D721Med (cell line): ENCODE measurements around the gene OOSP4A.
"Not testable (repeated sequence)": the region's sequence is repeated elsewhere in the genome, so short reads cannot be mapped to it uniquely, and the experiment has no call there.

Experiments
- DNase-seq: peaks from one replicate; pipeline ENCODE4 v3.0.0; 2011; ENCODE audit warnings: low spot score; ENCODE audit not compliant: insufficient read length
- FAIRE-seq: peaks from 2 replicates; lab custom pipeline; 2011; peaks lifted over from hg19 to GRCh38; lab: Jason Lieb, UNC
- TF ChIP-seq, protein P1 (sequence below): IDR thresholded peaks from 2 replicates; pipeline ENCODE4 v1.5.1; 2012; ENCODE audit warnings: mild to moderate bottlenecking, control low read depth; ENCODE audit not compliant: insufficient read depth; ENCODE audit errors: missing control alignments

The OOSP4A gene

DNA sequence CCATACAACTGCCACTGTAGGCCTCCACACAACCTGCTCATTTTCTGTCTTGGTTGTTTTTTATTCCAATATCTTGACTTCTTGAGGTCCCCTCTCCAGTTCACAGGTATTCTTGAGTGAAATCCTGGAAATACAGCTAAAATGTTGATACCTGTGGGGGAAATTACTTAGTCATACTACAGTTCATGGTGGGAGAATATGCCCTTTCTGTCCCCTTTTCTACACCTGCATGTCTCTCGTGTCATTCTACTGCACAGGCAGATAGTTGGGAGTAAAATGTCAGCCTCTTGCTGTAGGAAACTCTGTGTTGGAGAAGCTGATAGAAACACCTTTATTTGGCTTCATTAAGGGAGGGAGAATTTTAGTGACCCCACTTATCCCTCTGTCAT lies 4.6 kb downstream of the OOSP4A start:
- FAIRE-seq (no peak), DNase-seq (no peak)
- TF ChIP-seq, protein P1, sequence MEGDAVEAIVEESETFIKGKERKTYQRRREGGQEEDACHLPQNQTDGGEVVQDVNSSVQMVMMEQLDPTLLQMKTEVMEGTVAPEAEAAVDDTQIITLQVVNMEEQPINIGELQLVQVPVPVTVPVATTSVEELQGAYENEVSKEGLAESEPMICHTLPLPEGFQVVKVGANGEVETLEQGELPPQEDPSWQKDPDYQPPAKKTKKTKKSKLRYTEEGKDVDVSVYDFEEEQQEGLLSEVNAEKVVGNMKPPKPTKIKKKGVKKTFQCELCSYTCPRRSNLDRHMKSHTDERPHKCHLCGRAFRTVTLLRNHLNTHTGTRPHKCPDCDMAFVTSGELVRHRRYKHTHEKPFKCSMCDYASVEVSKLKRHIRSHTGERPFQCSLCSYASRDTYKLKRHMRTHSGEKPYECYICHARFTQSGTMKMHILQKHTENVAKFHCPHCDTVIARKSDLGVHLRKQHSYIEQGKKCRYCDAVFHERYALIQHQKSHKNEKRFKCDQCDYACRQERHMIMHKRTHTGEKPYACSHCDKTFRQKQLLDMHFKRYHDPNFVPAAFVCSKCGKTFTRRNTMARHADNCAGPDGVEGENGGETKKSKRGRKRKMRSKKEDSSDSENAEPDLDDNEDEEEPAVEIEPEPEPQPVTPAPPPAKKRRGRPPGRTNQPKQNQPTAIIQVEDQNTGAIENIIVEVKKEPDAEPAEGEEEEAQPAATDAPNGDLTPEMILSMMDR = no peak

GRCh38 chr11:59973097-59973496 lies 9.3 kb downstream of the OOSP4A start:
- TF ChIP-seq, protein P1 = no peak
- no peak for FAIRE-seq
- DNase-seq = no peak

GRCh38 chr11:59981106-59981770 lies 17.4 kb downstream of the OOSP4A start:
- DNase-seq (no peak), FAIRE-seq (no peak)
- TF ChIP-seq, protein P1 = no peak

DNA sequence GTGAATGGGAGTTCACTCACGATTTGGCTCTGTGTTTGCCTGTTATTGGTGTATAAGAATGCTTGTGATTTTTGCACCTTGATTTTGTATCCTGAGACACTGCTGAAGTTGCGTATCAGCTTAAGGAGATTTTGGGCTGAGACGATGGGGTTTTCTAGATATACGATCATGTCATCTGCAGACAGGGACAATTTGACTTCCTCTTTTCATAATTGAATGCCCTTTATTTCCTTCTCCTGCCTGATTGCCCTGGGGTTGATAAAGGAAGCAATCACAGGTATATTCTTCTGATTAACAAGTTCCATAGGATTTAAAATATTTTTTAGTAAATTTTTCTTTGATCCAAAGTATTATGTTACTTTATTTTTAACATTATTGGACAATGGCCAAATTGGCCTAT lies 18.2 kb downstream of the OOSP4A start:
- DNase-seq, FAIRE-seq: not testable (repeated sequence)

DNA sequence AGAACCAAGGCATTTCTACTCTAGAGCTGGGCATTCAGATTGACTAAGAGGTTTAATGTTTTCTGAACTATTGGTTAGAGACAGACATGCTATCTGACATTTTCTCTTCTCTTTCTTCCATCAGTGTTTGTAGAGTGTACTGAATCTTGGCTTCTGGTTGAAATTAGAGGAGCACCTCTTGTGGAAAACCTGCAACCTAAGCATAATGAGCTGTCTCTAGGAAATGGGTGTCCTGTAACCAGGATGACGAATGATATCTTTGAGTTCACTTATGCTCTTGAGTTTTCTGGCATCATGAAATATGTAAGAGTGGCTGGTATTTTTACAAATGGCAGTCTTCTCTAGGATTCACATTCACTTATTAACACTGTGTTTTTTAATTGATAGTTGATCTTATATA lies 19.4 kb downstream of the OOSP4A start:
- no peak for FAIRE-seq

GRCh38 chr11:59984368-59984767 lies 20.5 kb downstream of the OOSP4A start:
- TF ChIP-seq, protein P1 = no peak
- FAIRE-seq = no peak
- no peak for DNase-seq

More for the DNA sequence above, 19.4 kb downstream of the OOSP4A start:
- DNase-seq = no peak
- TF ChIP-seq, protein P1 = no peak

DNA sequence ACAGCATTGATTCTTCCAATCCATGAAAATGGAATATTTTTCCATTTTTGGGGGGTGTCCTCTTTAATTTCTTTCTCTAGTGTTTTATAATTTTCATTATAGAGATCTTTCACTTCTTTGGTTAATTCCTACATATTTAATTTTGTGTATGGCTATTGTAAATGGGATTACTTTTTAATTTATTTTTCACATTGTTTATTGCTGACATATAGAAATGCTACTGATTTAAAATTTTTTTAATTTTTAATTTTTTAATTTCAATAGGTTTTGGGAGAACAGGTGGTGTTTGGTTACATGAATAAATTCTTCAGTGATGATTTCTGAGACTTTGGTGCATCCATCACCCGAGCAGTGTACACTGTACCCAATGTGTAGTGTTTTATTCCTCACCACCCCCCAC lies 26.6 kb downstream of the OOSP4A start:
- TF ChIP-seq, protein P1 = no peak
- FAIRE-seq = no peak

More for the DNA sequence above, 26.6 kb downstream of the OOSP4A start:
- DNase-seq = no peak
